WTC11 (cell line): ENCODE data around the gene CLDN3. TPM values are rescaled to one million over a fixed set of nuclear protein-coding genes. Genes with fewer than 3 reads are reported as not detected.
A peak's percentile ranks its signal among the peaks of the same experiment; 100 is the strongest.

Experiments used
- ATAC-seq: fragments of 200-7000 bp; cut with Tn5 transposase; 2 replicates; pipeline ENCODE4 v1.10.0; 2021; ENCODE audit warnings: mild to moderate bottlenecking, moderate library complexity
- CTCF ChIA-PET: fragments of 300-600 bp; sonication (Branson Sonifier 250); formaldehyde crosslinking; loops from one replicate; lab custom pipeline; 2021; ENCODE audit warnings: antibody characterized with exemption; lab: Charles Lee
- POLR2A ChIA-PET: fragments of 350-600 bp; sonication (Branson Sonifier 250); formaldehyde crosslinking; loops from one replicate; lab custom pipeline; 2021; ENCODE audit warnings: antibody characterized with exemption; lab: Charles Lee
- DNase-seq: peaks from one replicate; pipeline ENCODE4 v3.0.0; 2021; ENCODE audit warnings: low spot score
- H3K27ac Mint-ChIP-seq: 2 replicates; pipeline ENCODE4 v1.8.0; 2021; ENCODE audit warnings: mixed read lengths
- H3K27me3 Mint-ChIP-seq: 2 replicates; pipeline ENCODE4 v1.8.0; 2021; ENCODE audit warnings: low read depth, mild to moderate bottlenecking, moderate library complexity, mixed read lengths
- H3K36me3 Mint-ChIP-seq: 2 replicates; pipeline ENCODE4 v1.8.0; 2021; ENCODE audit warnings: mixed read lengths
- H3K4me1 Mint-ChIP-seq: 2 replicates; pipeline ENCODE4 v1.8.0; 2022; ENCODE audit warnings: mixed read lengths
- H3K4me3 Mint-ChIP-seq: 2 replicates; pipeline ENCODE4 v1.8.0; 2021; ENCODE audit warnings: mild to moderate bottlenecking, moderate library complexity, mixed read lengths
- H3K9me3 Mint-ChIP-seq: 2 replicates; pipeline ENCODE4 v1.8.0; 2021; ENCODE audit warnings: mixed read lengths
- CREM ChIP-seq: sonication (generic); formaldehyde crosslinking; IDR thresholded peaks from 2 replicates; pipeline ENCODE4 v1.8.1; 2022; ENCODE audit warnings: mild to moderate bottlenecking, missing genetic modification reagents, moderate library complexity
- EMX1 ChIP-seq: fragments of 250-450 bp; sonication (Bioruptor Pico); IDR thresholded peaks from 2 replicates; pipeline ENCODE4 v1.8.0; 2021; ENCODE audit warnings: mild to moderate bottlenecking
- GABPB1 ChIP-seq: sonication (generic); formaldehyde crosslinking; IDR thresholded peaks from 2 replicates; pipeline ENCODE4 v1.8.1; 2023; ENCODE audit warnings: mild to moderate bottlenecking, missing genetic modification reagents
- JAZF1 ChIP-seq: fragments of 250-450 bp; sonication (Bioruptor Pico); IDR thresholded peaks from 2 replicates; pipeline ENCODE4 v1.9.0; 2021; ENCODE audit warnings: moderate library complexity, mild to moderate bottlenecking, inconsistent platforms
- PRRX2 ChIP-seq: fragments of 250-450 bp; sonication (Bioruptor Pico); IDR thresholded peaks from 2 replicates; pipeline ENCODE4 v1.8.0; 2021; ENCODE audit warnings: mild to moderate bottlenecking
- RELA ChIP-seq: sonication (generic); formaldehyde crosslinking; IDR thresholded peaks from 2 replicates; pipeline ENCODE4 v1.8.1; 2022; ENCODE audit warnings: missing genetic modification reagents, mild to moderate bottlenecking, borderline replicate concordance
- SMAD4 ChIP-seq: sonication (generic); formaldehyde crosslinking; IDR thresholded peaks from 2 replicates; pipeline ENCODE4 v1.8.0; 2022; ENCODE audit warnings: mild to moderate bottlenecking, missing genetic modification reagents
- SOX15 ChIP-seq: fragments of 250-450 bp; sonication (Bioruptor Pico); IDR thresholded peaks from 2 replicates; pipeline ENCODE4 v1.9.0; 2021; ENCODE audit warnings: mild to moderate bottlenecking
- ZNF121 ChIP-seq: sonication (generic); formaldehyde crosslinking; IDR thresholded peaks from 2 replicates; pipeline ENCODE4 v1.8.0; 2023; ENCODE audit warnings: missing genetic modification reagents
- ZNF317 ChIP-seq: sonication (generic); formaldehyde crosslinking; IDR thresholded peaks from 2 replicates; pipeline ENCODE4 v1.8.1; 2023; ENCODE audit warnings: low read depth, mild to moderate bottlenecking, moderate library complexity, missing genetic modification reagents, borderline replicate concordance
- ZNF416 ChIP-seq: fragments of 250-450 bp; sonication (Bioruptor Pico); IDR thresholded peaks from 2 replicates; pipeline ENCODE4 v1.9.0; 2021; ENCODE audit warnings: mild to moderate bottlenecking, inconsistent platforms
- ZNF423 ChIP-seq: fragments of 250-450 bp; sonication (Bioruptor Pico); IDR thresholded peaks from 2 replicates; pipeline ENCODE4 v2.1.2; 2022; ENCODE audit warnings: mild to moderate bottlenecking, moderate library complexity
- ZNF671 ChIP-seq: fragments of 250-450 bp; sonication (Bioruptor Pico); IDR thresholded peaks from 2 replicates; pipeline ENCODE4 v1.8.0; 2021; ENCODE audit warnings: mild to moderate bottlenecking
- total RNA-seq: library from RNA; stranded (reverse); gene quantifications from 3 replicates; pipeline ENCODE4 v1.2.3, GENCODE V29; 2021
- TF ChIP-seq, protein P1 (sequence below): sonication (generic); formaldehyde crosslinking; IDR thresholded peaks from 2 replicates; pipeline ENCODE4 v1.8.0; 2022; ENCODE audit warnings: mild to moderate bottlenecking, missing genetic modification reagents
- TF ChIP-seq, protein P2 (sequence below): sonication (generic); formaldehyde crosslinking; IDR thresholded peaks from 2 replicates; pipeline ENCODE4 v1.8.1; 2023; ENCODE audit warnings: mild to moderate bottlenecking, moderate library complexity, missing genetic modification reagents
- TF ChIP-seq, protein P3 (sequence below): sonication (generic); formaldehyde crosslinking; IDR thresholded peaks from 2 replicates; pipeline ENCODE4 v1.8.1; 2022; ENCODE audit warnings: low read depth, missing genetic modification reagents, borderline replicate concordance
- TF ChIP-seq, protein P4 (sequence below): sonication (generic); formaldehyde crosslinking; conservative IDR thresholded peaks from 2 replicates; pipeline ENCODE4 v1.8.1; 2023; ENCODE audit warnings: mild to moderate bottlenecking, low read depth, missing genetic modification reagents, moderate library complexity

CLDN3 gene
- total RNA-seq, 1 experiment from 2014 or later = 20.7 TPM

DNA sequence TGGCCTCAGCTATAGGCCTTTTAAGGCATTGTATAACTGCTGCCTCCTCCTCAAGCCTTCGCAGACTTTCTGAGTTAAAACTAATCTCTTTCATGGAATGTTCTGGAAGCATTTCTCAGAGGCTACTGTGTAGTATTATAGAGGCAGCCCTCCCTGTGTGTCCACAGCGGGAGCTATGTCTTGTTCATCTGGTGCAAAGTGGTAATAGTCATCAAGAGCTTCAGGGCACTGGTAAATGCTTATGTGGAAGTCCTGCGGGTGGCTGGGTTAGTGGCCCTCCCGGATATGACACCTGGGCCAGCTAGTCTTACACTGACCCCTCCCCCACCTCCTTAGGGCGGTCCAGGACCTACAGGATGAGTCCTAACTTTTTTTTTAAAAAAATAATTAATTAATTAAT, 29.3 kb downstream of the CLDN3 start:
- peak overlapping the region; percentile 35 for H3K4me3 Mint-ChIP-seq
- peaks cover 32% of the 10 kb centered on the region for H3K27me3 Mint-ChIP-seq
- peaks cover 38% of the 10 kb centered on the region for H3K4me1 Mint-ChIP-seq
- no peaks in the 10 kb centered on the region for H3K9me3 Mint-ChIP-seq
- no peak for DNase-seq
- ChIA-PET CTCF (interaction anchor here (0.5 to 4.5 kb wide), 6 partner anchors 29 to 134 kb away, joined by 3 to 22 read pairs (median 4); partner anchors contain the start of genes CLDN3 and MLXIPL), POLR2A (interaction anchor here (0.5 to 7.5 kb wide), 8 partner anchors 17 to 343 kb away, joined by 3 to 91 read pairs (median 4); partner anchors contain the start of genes CLDN3, CLDN4 and METTL27)
- TF ChIP-seq, protein P1, sequence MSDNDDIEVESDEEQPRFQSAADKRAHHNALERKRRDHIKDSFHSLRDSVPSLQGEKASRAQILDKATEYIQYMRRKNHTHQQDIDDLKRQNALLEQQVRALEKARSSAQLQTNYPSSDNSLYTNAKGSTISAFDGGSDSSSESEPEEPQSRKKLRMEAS (CRISPR knock-in tag) = no peak
- TF ChIP-seq RELA (CRISPR knock-in tag) = no peak
- TF ChIP-seq, protein P2, sequence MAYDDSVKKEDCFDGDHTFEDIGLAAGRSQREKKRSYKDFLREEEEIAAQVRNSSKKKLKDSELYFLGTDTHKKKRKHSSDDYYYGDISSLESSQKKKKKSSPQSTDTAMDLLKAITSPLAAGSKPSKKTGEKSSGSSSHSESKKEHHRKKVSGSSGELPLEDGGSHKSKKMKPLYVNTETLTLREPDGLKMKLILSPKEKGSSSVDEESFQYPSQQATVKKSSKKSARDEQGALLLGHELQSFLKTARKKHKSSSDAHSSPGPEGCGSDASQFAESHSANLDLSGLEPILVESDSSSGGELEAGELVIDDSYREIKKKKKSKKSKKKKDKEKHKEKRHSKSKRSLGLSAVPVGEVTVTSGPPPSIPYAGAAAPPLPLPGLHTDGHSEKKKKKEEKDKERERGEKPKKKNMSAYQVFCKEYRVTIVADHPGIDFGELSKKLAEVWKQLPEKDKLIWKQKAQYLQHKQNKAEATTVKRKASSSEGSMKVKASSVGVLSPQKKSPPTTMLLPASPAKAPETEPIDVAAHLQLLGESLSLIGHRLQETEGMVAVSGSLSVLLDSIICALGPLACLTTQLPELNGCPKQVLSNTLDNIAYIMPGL = no peak
- TF ChIP-seq JAZF1 (CRISPR knock-in tag) = no peak
- no peak for TF ChIP-seq ZNF423 (CRISPR knock-in tag)
- TF ChIP-seq, protein P3, sequence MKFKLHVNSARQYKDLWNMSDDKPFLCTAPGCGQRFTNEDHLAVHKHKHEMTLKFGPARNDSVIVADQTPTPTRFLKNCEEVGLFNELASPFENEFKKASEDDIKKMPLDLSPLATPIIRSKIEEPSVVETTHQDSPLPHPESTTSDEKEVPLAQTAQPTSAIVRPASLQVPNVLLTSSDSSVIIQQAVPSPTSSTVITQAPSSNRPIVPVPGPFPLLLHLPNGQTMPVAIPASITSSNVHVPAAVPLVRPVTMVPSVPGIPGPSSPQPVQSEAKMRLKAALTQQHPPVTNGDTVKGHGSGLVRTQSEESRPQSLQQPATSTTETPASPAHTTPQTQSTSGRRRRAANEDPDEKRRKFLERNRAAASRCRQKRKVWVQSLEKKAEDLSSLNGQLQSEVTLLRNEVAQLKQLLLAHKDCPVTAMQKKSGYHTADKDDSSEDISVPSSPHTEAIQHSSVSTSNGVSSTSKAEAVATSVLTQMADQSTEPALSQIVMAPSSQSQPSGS = no peak
- no peak for TF ChIP-seq SOX15
- no peak for TF ChIP-seq ZNF671 (CRISPR knock-in tag)
- TF ChIP-seq ZNF416 = no peak
- no peak for TF ChIP-seq EMX1
- TF ChIP-seq PRRX2 = no peak
- TF ChIP-seq, protein P4, sequence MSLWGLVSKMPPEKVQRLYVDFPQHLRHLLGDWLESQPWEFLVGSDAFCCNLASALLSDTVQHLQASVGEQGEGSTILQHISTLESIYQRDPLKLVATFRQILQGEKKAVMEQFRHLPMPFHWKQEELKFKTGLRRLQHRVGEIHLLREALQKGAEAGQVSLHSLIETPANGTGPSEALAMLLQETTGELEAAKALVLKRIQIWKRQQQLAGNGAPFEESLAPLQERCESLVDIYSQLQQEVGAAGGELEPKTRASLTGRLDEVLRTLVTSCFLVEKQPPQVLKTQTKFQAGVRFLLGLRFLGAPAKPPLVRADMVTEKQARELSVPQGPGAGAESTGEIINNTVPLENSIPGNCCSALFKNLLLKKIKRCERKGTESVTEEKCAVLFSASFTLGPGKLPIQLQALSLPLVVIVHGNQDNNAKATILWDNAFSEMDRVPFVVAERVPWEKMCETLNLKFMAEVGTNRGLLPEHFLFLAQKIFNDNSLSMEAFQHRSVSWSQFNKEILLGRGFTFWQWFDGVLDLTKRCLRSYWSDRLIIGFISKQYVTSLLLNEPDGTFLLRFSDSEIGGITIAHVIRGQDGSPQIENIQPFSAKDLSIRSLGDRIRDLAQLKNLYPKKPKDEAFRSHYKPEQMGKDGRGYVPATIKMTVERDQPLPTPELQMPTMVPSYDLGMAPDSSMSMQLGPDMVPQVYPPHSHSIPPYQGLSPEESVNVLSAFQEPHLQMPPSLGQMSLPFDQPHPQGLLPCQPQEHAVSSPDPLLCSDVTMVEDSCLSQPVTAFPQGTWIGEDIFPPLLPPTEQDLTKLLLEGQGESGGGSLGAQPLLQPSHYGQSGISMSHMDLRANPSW (CRISPR knock-in tag) = no peak
- TF ChIP-seq ZNF317 (CRISPR knock-in tag) = no peak
- TF ChIP-seq GABPB1 = no peak
- no peak for TF ChIP-seq ZNF121 (CRISPR knock-in tag)
- TF ChIP-seq SMAD4 (CRISPR knock-in tag) = no peak
- ATAC-seq = no peak
- peaks cover 11% of the 10 kb centered on the region for H3K36me3 Mint-ChIP-seq
- H3K27ac Mint-ChIP-seq = peak overlapping the region; percentile 36; the same call in 1 of the 2 replicates

DNA sequence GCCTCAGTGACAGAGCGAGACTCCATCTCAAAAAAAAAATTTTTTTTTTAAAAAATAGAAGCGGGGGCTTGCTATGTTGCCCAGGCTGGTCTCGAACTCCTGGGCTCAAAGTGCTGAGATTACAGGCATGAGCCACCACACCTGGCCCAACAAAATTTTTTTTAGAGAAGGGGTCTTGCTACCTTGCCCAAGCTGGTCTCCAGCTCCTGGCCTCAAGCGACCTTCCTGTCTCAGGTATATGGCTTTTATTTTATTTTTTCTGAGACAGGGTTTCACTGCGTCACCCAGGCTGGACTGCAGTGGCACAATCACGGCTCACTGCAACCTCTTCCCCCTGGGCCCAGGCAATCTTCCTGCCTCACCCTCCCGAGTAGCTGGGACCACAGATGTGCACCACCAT, 29.9 kb downstream of the CLDN3 start:
- peak overlapping the region; percentile 35 for H3K4me3 Mint-ChIP-seq
- ChIA-PET CTCF (interaction anchor here (0.5 to 4.5 kb wide), 6 partner anchors 30 to 133 kb away, joined by 3 to 22 read pairs (median 4); partner anchors contain the start of genes CLDN3 and MLXIPL), POLR2A (interaction anchor here (0.6 to 7.5 kb wide), 5 partner anchors 18 to 416 kb away, joined by 3 to 91 read pairs (median 6); partner anchors contain the start of genes CLDN3, CLDN4 and METTL27)
- no peak for ATAC-seq
- peaks cover 11% of the 10 kb centered on the region for H3K36me3 Mint-ChIP-seq
- peaks cover 38% of the 10 kb centered on the region for H3K4me1 Mint-ChIP-seq
- TF ChIP-seq ZNF121 (CRISPR knock-in tag) (peak; percentile 65; the same call in 1 of the 2 replicates), ZNF671 (CRISPR knock-in tag) (no peak)
- no peak overlapping the region for H3K27ac Mint-ChIP-seq
- H3K27me3 Mint-ChIP-seq = peaks cover 32% of the 10 kb centered on the region
- H3K9me3 Mint-ChIP-seq = no peaks in the 10 kb centered on the region
- no peak for DNase-seq

DNA sequence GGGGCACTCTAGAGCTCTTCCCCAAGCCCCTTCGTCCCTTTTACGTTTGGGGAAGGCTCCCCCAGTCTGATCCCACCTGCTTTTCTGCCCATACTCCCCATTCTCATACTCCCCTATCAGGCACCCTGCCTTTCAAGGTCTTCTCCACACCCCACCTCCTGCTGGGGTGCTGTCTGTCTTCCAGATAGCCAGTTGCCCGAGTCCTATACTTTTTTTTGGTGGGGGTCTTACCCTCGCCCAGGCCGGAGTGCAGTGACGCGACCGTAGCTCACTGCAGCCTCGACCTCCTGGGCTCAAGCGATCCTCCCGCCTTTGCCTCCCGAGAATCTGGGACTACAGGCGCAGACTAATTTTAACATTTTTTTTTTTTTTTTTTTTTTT, 30.7 kb downstream of the CLDN3 start:
- H3K27ac Mint-ChIP-seq = peak overlapping the region; percentile 97
- ATAC-seq (no peak), DNase-seq (no peak)
- ChIA-PET POLR2A (interaction anchor here (0.7 to 7.5 kb wide), 9 partner anchors 24 to 116 kb away, joined by 3 to 91 read pairs (median 7); partner anchors contain the start of genes CLDN3, CLDN4 and METTL27), CTCF (interaction anchor here (0.7 to 4.5 kb wide), 7 partner anchors 14 to 133 kb away, joined by 3 to 22 read pairs (median 6); partner anchors contain the start of gene CLDN3)
- TF ChIP-seq, protein P3 = no peak
- TF ChIP-seq CREM (CRISPR knock-in tag) = 0 out of 2 replicates have a peak, but pooled peaks have one; percentile 1
- peaks cover 3% of the 10 kb centered on the region for H3K9me3 Mint-ChIP-seq
- peaks cover 32% of the 10 kb centered on the region for H3K27me3 Mint-ChIP-seq
- H3K36me3 Mint-ChIP-seq = peaks cover 11% of the 10 kb centered on the region
- peak overlapping the region; percentile 93 for H3K4me3 Mint-ChIP-seq
- peaks cover 42% of the 10 kb centered on the region for H3K4me1 Mint-ChIP-seq
